Activated CD8-positive, alpha-beta T cell treated with anti-CD3 and anti-CD28 coated beads for 36 hours (primary cell): ENCODE results near the gene SEPTIN1. TPM values are rescaled to one million over a fixed set of nuclear protein-coding genes. Genes with fewer than 3 reads are reported as not detected.
"Not testable (repeated sequence)": the region's sequence is repeated elsewhere in the genome, so short reads cannot be mapped to it uniquely, and the experiment has no call there.

Experiments
- ATAC-seq: fragments of 200-7000 bp; cut with Tn5 transposase; one replicate; pipeline ENCODE4 v1.10.0; 2021; ENCODE audit warnings: mild to moderate bottlenecking, moderate library complexity
- CTCF ChIA-PET: fragments of 350-600 bp; sonication (Branson Sonifier 250); formaldehyde crosslinking; loops from one replicate; lab custom pipeline; 2021; ENCODE audit warnings: antibody characterized with exemption; lab: Charles Lee
- POLR2A ChIA-PET: fragments of 350-600 bp; sonication (Branson Sonifier 250); formaldehyde crosslinking; loops from one replicate; lab custom pipeline; 2021; ENCODE audit warnings: antibody characterized with exemption; lab: Charles Lee
- DNase-seq: peaks from one replicate; pipeline ENCODE4 v3.0.0-alpha.2; 2020
- H3K27ac Mint-ChIP-seq: one replicate; pipeline ENCODE4 v1.8.0; 2021; ENCODE audit warnings: mild to moderate bottlenecking, mixed read lengths
- H3K27me3 Mint-ChIP-seq: one replicate; pipeline ENCODE4 v1.8.0; 2021; ENCODE audit warnings: mixed read lengths
- H3K36me3 Mint-ChIP-seq: one replicate; pipeline ENCODE4 v1.8.0; 2021; ENCODE audit warnings: low read depth, mixed read lengths
- H3K4me1 Mint-ChIP-seq: one replicate; pipeline ENCODE4 v1.8.0; 2021; ENCODE audit warnings: low read depth, mixed read lengths
- H3K4me3 Mint-ChIP-seq: one replicate; pipeline ENCODE4 v1.8.0; 2021; ENCODE audit warnings: mild to moderate bottlenecking, moderate library complexity, mixed read lengths
- H3K9me3 Mint-ChIP-seq: one replicate; pipeline ENCODE4 v1.8.0; 2021; ENCODE audit warnings: mixed read lengths
- CTCF ChIP-seq: fragments of 200-600 bp; IDR thresholded peaks from one replicate; pipeline ENCODE4 v1.8.0; 2022; ENCODE audit warnings: antibody characterized with exemption, mild to moderate bottlenecking
- intact Hi-C: fragments of 100-400 bp; cut with micrococcal nuclease; formaldehyde crosslinking; loops from one replicate; pipeline ENCODE4 v1.10.0; 2022
- total RNA-seq, 2 experiments: library from RNA; stranded (reverse); gene quantifications; one replicate each; pipeline ENCODE4 v1.2.3, GENCODE V29; 2021

The SEPTIN1 gene
- total RNA-seq, 2 experiments from 2014 or later, result 163 to 169 TPM

GRCh38 chr16:30397056-30397455 lies 14.7 kb upstream of the SEPTIN1 start:
- intact Hi-C loops, result no loop called here
- ChIA-PET POLR2A (interaction anchor here (1.0 to 1.5 kb wide), 3 partner anchors 14 to 156 kb away, joined by 4 to 5 read pairs (median 5); partner anchors contain the start of gene SEPTIN1), CTCF (interaction anchor here (3.8 to 4.3 kb wide), 2 partner anchors 11 to 15 kb away, joined by 29 to 30 read pairs; partner anchors contain the start of genes SEPTIN1 and ZNF771)
- peaks cover 46% of the 10 kb centered on the region for H3K4me1 Mint-ChIP-seq
- TF ChIP-seq CTCF, result no peak
- no peak for ATAC-seq
- H3K27ac Mint-ChIP-seq, result peak overlapping the region; percentile 20
- H3K4me3 Mint-ChIP-seq, result peak overlapping the region; percentile 83
- peaks cover 28% of the 10 kb centered on the region for H3K36me3 Mint-ChIP-seq
- no peak for DNase-seq
- no peaks in the 10 kb centered on the region for H3K27me3 Mint-ChIP-seq
- no peaks in the 10 kb centered on the region for H3K9me3 Mint-ChIP-seq

- H3K9me3 Mint-ChIP-seq, H3K27ac Mint-ChIP-seq, H3K27me3 Mint-ChIP-seq, ATAC-seq, intact Hi-C loops, DNase-seq: not testable (repeated sequence)
- Mint-ChIP-seq H3K4me1 (peaks cover 44% of the 10 kb centered on the region), H3K4me3 (peak overlapping the region; percentile 83), H3K36me3 (peaks cover 28% of the 10 kb centered on the region)
- CTCF ChIA-PET, result interaction anchor here (1.9 to 8.1 kb wide), 3 partner anchors 11 to 15 kb away, joined by 4 to 51 read pairs (median 30); partner anchors contain the start of genes SEPTIN1 and ZNF771
- POLR2A ChIA-PET, result interaction anchor here (1.9 to 2.9 kb wide), 3 partner anchors 11 to 40 kb away, joined by 7 to 23 read pairs (median 18); partner anchors contain the start of genes SEPTIN1 and ZNF771
These were observed 14.3 kb upstream of the SEPTIN1 start for GRCh38 chr16:30396627-30397026.

- Mint-ChIP-seq H3K4me1 (peaks cover 42% of the 10 kb centered on the region), H3K36me3 (peaks cover 28% of the 10 kb centered on the region), H3K27ac (peak overlapping the region; percentile 80), H3K27me3 (no peaks in the 10 kb centered on the region), H3K4me3 (peak overlapping the region; percentile 83), H3K9me3 (no peaks in the 10 kb centered on the region)
- ChIA-PET CTCF (interaction anchor here (0.7 to 8.1 kb wide), 5 partner anchors 10 to 202 kb away, joined by 3 to 51 read pairs (median 4); partner anchors contain the start of genes SEPTIN1 and ZNF771), POLR2A (interaction anchor here (0.6 to 2.9 kb wide), 12 partner anchors 11 to 303 kb away, joined by 3 to 23 read pairs (median 4); partner anchors contain the start of genes SEPTIN1 and ZNF771)
- TF ChIP-seq CTCF, result no peak
- ATAC-seq (peak; percentile 8), DNase-seq (no peak)
- intact Hi-C loops, result no loop called here
These were observed 13.7 kb upstream of the SEPTIN1 start for GRCh38 chr16:30395992-30396585.

GRCh38 chr16:30395155-30395991 lies 13.0 kb upstream of the SEPTIN1 start, which contains the start of gene ZNF48:
ZNF48 (plus strand) TSS chr16:30395420; CDS start chr16:30395795, 375 bp downstream.
- Mint-ChIP-seq H3K27me3 (no peaks in the 10 kb centered on the region), H3K4me3 (peak within 1 kb of the TSS; percentile 83), H3K4me1 (peaks cover 37% of the 10 kb centered on the region), H3K9me3 (no peaks in the 10 kb centered on the region), H3K27ac (peak within 1 kb of the TSS; percentile 83), H3K36me3 (peaks cover 28% of the 10 kb centered on the region)
- TF ChIP-seq CTCF, result peak; percentile 32
- intact Hi-C loops, result no loop called here
- ChIA-PET CTCF (interaction anchor here (0.7 to 8.1 kb wide), 8 partner anchors 9 to 233 kb away, joined by 3 to 51 read pairs (median 4); partner anchors contain the start of genes SEPTIN1 and ZNF771), POLR2A (interaction anchor here (0.6 to 2.9 kb wide), 13 partner anchors 12 to 303 kb away, joined by 3 to 23 read pairs (median 5); partner anchors contain the start of genes SEPTIN1 and ZNF771)
- ATAC-seq, result peak; percentile 61
- peak; percentile 49 for DNase-seq
